K562 (cell line): ENCODE results near the gene SNX3. TPM values are rescaled to one million over a fixed set of nuclear protein-coding genes. Genes with fewer than 3 reads are reported as not detected.
"Not testable (repeated sequence)": the region's sequence is repeated elsewhere in the genome, so short reads cannot be mapped to it uniquely, and the experiment has no call there.

Source experiments
- ATAC-seq: fragments of 200-7000 bp; cut with Tn5 transposase; 3 replicates; pipeline ENCODE4 v1.9.1; 2020; ENCODE audit warnings: moderate library complexity
- BruUV-seq: library from RNA; stranded (reverse); fragments of 400-500 nt; replicated peaks from 2 replicates; lab custom pipeline; 2021; lab: Mats Ljungman, UMichigan
- CTCF ChIA-PET: fragments of 300-600 bp; formaldehyde crosslinking; extraction: SDS; loops from one replicate; lab custom pipeline; 2021; ENCODE audit warnings: low intra/inter-chr PET ratio; lab: Yijun Ruan, JAX
- POLR2A ChIA-PET: fragments of 300-600, 350-650 bp; sonication (Branson Sonifier 250); formaldehyde crosslinking; extraction: SDS; loops from one replicate; lab custom pipeline; 2021; ENCODE audit warnings: antibody characterized with exemption, inconsistent platforms; lab: Yijun Ruan, JAX
- DNase-seq, 4 experiments: peaks; one replicate each; pipeline versions ENCODE4 v3.0.0 to v3.0.0-alpha.2; 2011 to 2018; ENCODE audit warnings: low spot score in 3 of 4, mixed read lengths in 3 of 4; ENCODE audit errors: extremely low read depth in 1 of 4
- FAIRE-seq: peaks from 2 replicates; lab custom pipeline; 2011; peaks lifted over from hg19 to GRCh38; lab: Jason Lieb, UNC
- H2AFZ ChIP-seq: 2 replicates; pipeline ENCODE4 v1.6.0; 2011; ENCODE audit warnings: low read depth, low read length, control low read depth, inconsistent platforms
- H3K27ac ChIP-seq: fragments of 200-600 bp; 3 replicates; pipeline ENCODE4 v1.8.0; 2011; ENCODE audit warnings: low read depth, mild to moderate bottlenecking, control low read depth, inconsistent platforms, low read length, moderate library complexity, mixed read lengths; ENCODE audit errors: extremely low read depth
- H3K27me3 ChIP-seq, 2 experiments: fragments of 300-600 bp in 1 of 2; 2 replicates in 1 of 2; 3 replicates in 1 of 2; pipeline versions ENCODE4 v1.6.0 to v1.8.0; 2011; ENCODE audit warnings: inconsistent platforms in 2 of 2, low read length in 2 of 2, mild to moderate bottlenecking in 1 of 2, mixed read lengths in 1 of 2, moderate library complexity in 1 of 2; ENCODE audit not compliant: control insufficient read depth in 2 of 2, insufficient read depth in 2 of 2
- H3K36me3 ChIP-seq: fragments of 300-600 bp; 3 replicates; pipeline ENCODE4 v1.8.0; 2011; ENCODE audit warnings: mild to moderate bottlenecking, low read length, inconsistent platforms; ENCODE audit not compliant: control insufficient read depth, insufficient read depth
- H3K4me1 ChIP-seq, 2 experiments: fragments of 200-600 bp in 1 of 2; replicated peaks in 1 of 2; 2 replicates in 1 of 2; 3 replicates in 1 of 2; pipeline versions ENCODE4 v1.5.1 to v1.8.0; 2011; ENCODE audit warnings: inconsistent platforms in 2 of 2, low read length in 2 of 2, mild to moderate bottlenecking in 1 of 2, mixed read lengths in 1 of 2, moderate library complexity in 1 of 2; ENCODE audit not compliant: control insufficient read depth in 2 of 2, insufficient read depth in 2 of 2
- H3K4me2 ChIP-seq: 2 replicates; pipeline ENCODE4 v1.6.1; 2011; ENCODE audit warnings: low read length, control low read depth, inconsistent platforms, mixed read lengths; ENCODE audit not compliant: insufficient read depth
- H3K4me3 ChIP-seq: fragments of 200-600 bp; sonication (generic), shearing (Covaris generic); 2 replicates; pipeline ENCODE4 v1.5.1; 2016; ENCODE audit warnings: control low read depth, inconsistent platforms
- H3K79me2 ChIP-seq: fragments of 200-600 bp; 3 replicates; pipeline ENCODE4 v1.8.0; 2011; ENCODE audit warnings: low read length, inconsistent platforms; ENCODE audit not compliant: control insufficient read depth, insufficient read depth
- H3K9ac ChIP-seq, 2 experiments: 2 replicates each; pipeline versions ENCODE4 v1.6.0 to v1.6.1; 2011; ENCODE audit warnings: low read depth in 2 of 2, low read length in 2 of 2, control low read depth in 1 of 2, inconsistent platforms in 1 of 2, mild to moderate bottlenecking in 1 of 2, mixed read lengths in 1 of 2; ENCODE audit not compliant: insufficient read depth in 1 of 2
- H3K9me1 ChIP-seq: one replicate; pipeline ENCODE4 v1.6.0; 2011; ENCODE audit warnings: inconsistent platforms, mild to moderate bottlenecking, low read length, moderate library complexity; ENCODE audit not compliant: control insufficient read depth, insufficient read depth
- H3K9me3 ChIP-seq: replicated peaks from 2 replicates; pipeline ENCODE4 v1.5.1; 2011; ENCODE audit warnings: low read depth, low read length, inconsistent platforms; ENCODE audit not compliant: control insufficient read depth, insufficient read depth
- H4K20me1 ChIP-seq: replicated peaks from 2 replicates; pipeline ENCODE4 v1.6.1; 2011; ENCODE audit warnings: low read length, inconsistent platforms, mixed read lengths; ENCODE audit not compliant: control insufficient read depth, insufficient read depth
- RAD51 ChIP-seq: fragments of 450-650 bp; IDR thresholded peaks from 2 replicates; pipeline ENCODE4 v1.7.1; 2016; ENCODE audit warnings: low read depth, mild to moderate bottlenecking, borderline replicate concordance
- SIN3B ChIP-seq: fragments of 450-650 bp; IDR thresholded peaks from 2 replicates; pipeline ENCODE4 v1.6.1; 2017; ENCODE audit warnings: low read depth, mild to moderate bottlenecking, moderate library complexity
- TAF9B ChIP-seq: fragments of 450-650 bp; IDR thresholded peaks from 2 replicates; pipeline ENCODE4 v1.6.1; 2018; ENCODE audit warnings: mild to moderate bottlenecking; ENCODE audit not compliant: partially characterized antibody
- TCF3 ChIP-seq: sonication (generic); formaldehyde crosslinking; IDR thresholded peaks from 2 replicates; pipeline ENCODE4 v1.4.0; 2020; ENCODE audit warnings: mild to moderate bottlenecking, missing genetic modification reagents
- ZNF23 ChIP-seq: fragments of 250-450 bp; sonication (Bioruptor Pico); IDR thresholded peaks from 2 replicates; pipeline ENCODE4 v1.4.0; 2020; ENCODE audit warnings: mild to moderate bottlenecking
- WGBS: fragments of 100-300 bp; shearing (Covaris generic); methylation state at CpG from one replicate; pipeline ENCODE4 v1.1.6; 2016; ENCODE audit warnings: low coverage, mixed read lengths; ENCODE audit not compliant: insufficient coverage; ENCODE audit errors: missing lambda C conversion rate; 5-methylcytosine and 5-hydroxymethylcytosine counted together
- in situ Hi-C: fragments of 300-500 bp; cut with MboI; formaldehyde crosslinking; loops from 4 replicates; pipeline ENCODE4 v1.15.0; 2018; ENCODE audit warnings: inconsistent platforms, mixed read lengths
- intact Hi-C: fragments of 100-400 bp; cut with micrococcal nuclease; formaldehyde crosslinking; loops from 2 replicates; pipeline ENCODE4 v1.14.2; 2022
- polyA plus RNA-seq, 8 experiments: library from polyadenylated mRNA; depleted of rRNA in 4 of 8; stranded (reverse) in 5 of 8; unstranded in 3 of 8; fragments of >200 nt; fragmentation: Nextera tagmentation in 2 of 8; fragmentation: Illumina TruSeq in 1 of 8; extraction: Ambion mirVana in 2 of 8; extraction: Trizol in 1 of 8; gene quantifications; 2 replicates each; pipeline versions ENCODE4 v1.2.1 to v1.2.3, GENCODE V29; 2011 to 2014; ENCODE audit warnings: inconsistent platforms in 1 of 8, missing spikeins in 1 of 8
- total RNA-seq, 7 experiments: library from RNA; depleted of rRNA in 6 of 7; stranded (reverse); fragments of >200 nt in 6 of 7; fragmentation: Illumina TruSeq in 2 of 7; extraction: Trizol in 2 of 7; gene quantifications; 2 replicates each; pipeline versions ENCODE4 v1.2.1 to v1.2.3, GENCODE V29; 2011 to 2021; ENCODE audit warnings: low replicate concordance in 1 of 7
- TF ChIP-seq, protein P1 (sequence below): sonication (generic); formaldehyde crosslinking; IDR thresholded peaks from 2 replicates; pipeline ENCODE4 v1.8.0; 2023; ENCODE audit warnings: mild to moderate bottlenecking, missing genetic modification reagents
- TF ChIP-seq, protein P2 (sequence below): fragments of 450-650 bp; conservative IDR thresholded peaks from 2 replicates; pipeline ENCODE4 v1.6.1; 2016; ENCODE audit warnings: missing genetic modification characterization, low read depth, mild to moderate bottlenecking, missing compliant biosample characterization, moderate library complexity

The SNX3 gene
- total and polyA plus RNA-seq, 9 of the 15 experiments (the other 6 are each of a cell fraction or from before 2014, with no cell fraction given), result 48.9 to 410 (median 159) TPM

DNA sequence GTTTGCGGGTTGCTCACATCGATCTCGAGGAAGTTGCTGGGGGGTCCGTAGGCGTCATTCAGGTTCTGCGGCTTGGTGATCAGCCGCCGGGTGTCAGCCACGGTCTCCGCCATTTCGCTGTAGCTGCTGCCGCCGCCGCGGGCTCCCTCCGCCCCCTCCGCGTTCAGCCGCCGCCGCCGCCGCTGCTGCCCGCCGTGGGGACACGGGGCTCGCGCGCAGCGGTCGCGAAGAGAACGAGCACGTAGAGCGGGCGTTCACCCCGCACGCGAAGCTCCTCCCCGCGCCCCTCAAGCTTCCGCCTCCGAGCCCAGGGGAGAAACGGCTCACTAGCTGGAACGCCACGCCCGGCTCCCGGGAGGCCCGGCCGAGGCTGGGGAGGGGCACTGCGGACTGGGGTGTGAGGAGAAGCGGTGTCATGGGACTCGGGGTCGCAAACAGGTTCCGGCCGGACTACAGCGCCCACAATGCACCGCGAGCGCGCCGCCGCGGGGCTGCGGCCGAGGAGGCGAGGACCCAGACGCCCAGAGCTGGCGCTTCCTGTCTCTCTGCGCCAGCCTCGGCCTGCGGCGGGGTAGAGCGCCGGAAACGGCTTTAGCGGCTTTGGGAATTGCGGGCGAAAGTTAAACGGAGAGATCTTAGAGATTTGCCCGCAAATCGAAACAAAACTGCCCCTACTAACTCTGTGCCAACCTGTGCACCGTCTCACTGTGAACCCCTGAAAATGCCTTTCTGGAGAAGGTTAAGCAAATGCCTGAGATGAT is at the start of gene SNX3 (continued):
- TF ChIP-seq, protein P1, sequence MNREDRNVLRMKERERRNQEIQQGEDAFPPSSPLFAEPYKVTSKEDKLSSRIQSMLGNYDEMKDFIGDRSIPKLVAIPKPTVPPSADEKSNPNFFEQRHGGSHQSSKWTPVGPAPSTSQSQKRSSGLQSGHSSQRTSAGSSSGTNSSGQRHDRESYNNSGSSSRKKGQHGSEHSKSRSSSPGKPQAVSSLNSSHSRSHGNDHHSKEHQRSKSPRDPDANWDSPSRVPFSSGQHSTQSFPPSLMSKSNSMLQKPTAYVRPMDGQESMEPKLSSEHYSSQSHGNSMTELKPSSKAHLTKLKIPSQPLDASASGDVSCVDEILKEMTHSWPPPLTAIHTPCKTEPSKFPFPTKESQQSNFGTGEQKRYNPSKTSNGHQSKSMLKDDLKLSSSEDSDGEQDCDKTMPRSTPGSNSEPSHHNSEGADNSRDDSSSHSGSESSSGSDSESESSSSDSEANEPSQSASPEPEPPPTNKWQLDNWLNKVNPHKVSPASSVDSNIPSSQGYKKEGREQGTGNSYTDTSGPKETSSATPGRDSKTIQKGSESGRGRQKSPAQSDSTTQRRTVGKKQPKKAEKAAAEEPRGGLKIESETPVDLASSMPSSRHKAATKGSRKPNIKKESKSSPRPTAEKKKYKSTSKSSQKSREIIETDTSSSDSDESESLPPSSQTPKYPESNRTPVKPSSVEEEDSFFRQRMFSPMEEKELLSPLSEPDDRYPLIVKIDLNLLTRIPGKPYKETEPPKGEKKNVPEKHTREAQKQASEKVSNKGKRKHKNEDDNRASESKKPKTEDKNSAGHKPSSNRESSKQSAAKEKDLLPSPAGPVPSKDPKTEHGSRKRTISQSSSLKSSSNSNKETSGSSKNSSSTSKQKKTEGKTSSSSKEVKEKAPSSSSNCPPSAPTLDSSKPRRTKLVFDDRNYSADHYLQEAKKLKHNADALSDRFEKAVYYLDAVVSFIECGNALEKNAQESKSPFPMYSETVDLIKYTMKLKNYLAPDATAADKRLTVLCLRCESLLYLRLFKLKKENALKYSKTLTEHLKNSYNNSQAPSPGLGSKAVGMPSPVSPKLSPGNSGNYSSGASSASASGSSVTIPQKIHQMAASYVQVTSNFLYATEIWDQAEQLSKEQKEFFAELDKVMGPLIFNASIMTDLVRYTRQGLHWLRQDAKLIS (CRISPR knock-in tag), result peak; percentile 20
- peak; percentile 32; the same call in 1 of the 2 replicates for TF ChIP-seq SIN3B
- peak; percentile 66 for TF ChIP-seq TAF9B
- no peak for TF ChIP-seq TCF3 (CRISPR knock-in tag)

GRCh38 chr6:108309844-108310243 is 49.0 kb upstream of the SNX3 start:
- intact Hi-C loops, result no loop called here

DNA sequence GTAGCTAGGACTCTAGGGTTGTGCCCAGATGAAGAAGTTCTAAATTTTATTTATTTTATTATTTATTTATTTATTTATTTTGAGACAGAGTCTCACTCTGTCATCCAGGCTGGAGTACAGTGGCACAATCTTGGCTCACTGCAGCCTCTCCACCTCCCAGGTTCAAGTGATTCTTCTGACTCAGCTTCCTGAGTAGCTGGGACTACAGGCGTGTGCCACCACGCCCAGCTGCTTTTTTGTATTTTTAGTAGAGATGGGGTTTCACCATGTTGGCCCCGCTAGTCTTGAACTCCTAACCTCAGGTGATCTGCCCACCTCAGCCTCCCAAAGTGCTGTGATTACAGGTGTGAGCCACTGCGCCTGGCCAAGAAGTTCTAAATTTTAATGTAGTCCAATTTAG is 47.8 kb upstream of the SNX3 start:
- H3K4me3 ChIP-seq, H3K27me3 ChIP-seq, H4K20me1 ChIP-seq, in situ Hi-C loops, H3K36me3 ChIP-seq, DNase-seq, ATAC-seq, intact Hi-C loops, H3K27ac ChIP-seq, H3K9me3 ChIP-seq, BruUV-seq, H3K9me1 ChIP-seq, H2AFZ ChIP-seq, FAIRE-seq, CTCF ChIA-PET, H3K4me2 ChIP-seq, H3K9ac ChIP-seq: not testable (repeated sequence)
- peaks cover 0 to 11% of the 10 kb centered on the region in 2 experiments; a peak in 3 of 5 replicates for H3K4me1 ChIP-seq
- POLR2A ChIA-PET, result interaction anchor here (0.6 to 2.1 kb wide), 5 partner anchors 10 to 179 kb away, joined by 3 to 8 read pairs (median 3); partner anchors contain the start of gene AFG1L
- H3K79me2 ChIP-seq, result peaks cover 14% of the 10 kb centered on the region
- 55% methylated on average over 4 of the region's 4 CpGs for WGBS

More at GRCh38 chr6:108309844-108310243, 49.0 kb upstream of the SNX3 start:
- POLR2A ChIA-PET, result interaction anchor here (0.8 kb wide), 1 partner anchor 10 kb away, joined by 3 read pairs; no protein-coding TSS in a partner anchor
- H3K4me2 ChIP-seq, result no peak overlapping the region
- no peak for DNase-seq
- no peak overlapping the region for H3K27ac ChIP-seq
- 69% methylated on average over 5 of the region's 5 CpGs for WGBS
- H3K9ac ChIP-seq, result no peak overlapping the region
- CTCF ChIA-PET, result no interaction called here
- no peaks in the 10 kb centered on the region for H3K9me1 ChIP-seq
- no peak for ATAC-seq
- H4K20me1 ChIP-seq, result no peaks in the 10 kb centered on the region
- no TSS peak for BruUV-seq
- peaks cover 0 to 11% of the 10 kb centered on the region in 2 experiments; a peak in 3 of 5 replicates for H3K4me1 ChIP-seq
- no peak for TF ChIP-seq ZNF23 (CRISPR knock-in tag)
- no peak for TF ChIP-seq RAD51
- TF ChIP-seq, protein P2, sequence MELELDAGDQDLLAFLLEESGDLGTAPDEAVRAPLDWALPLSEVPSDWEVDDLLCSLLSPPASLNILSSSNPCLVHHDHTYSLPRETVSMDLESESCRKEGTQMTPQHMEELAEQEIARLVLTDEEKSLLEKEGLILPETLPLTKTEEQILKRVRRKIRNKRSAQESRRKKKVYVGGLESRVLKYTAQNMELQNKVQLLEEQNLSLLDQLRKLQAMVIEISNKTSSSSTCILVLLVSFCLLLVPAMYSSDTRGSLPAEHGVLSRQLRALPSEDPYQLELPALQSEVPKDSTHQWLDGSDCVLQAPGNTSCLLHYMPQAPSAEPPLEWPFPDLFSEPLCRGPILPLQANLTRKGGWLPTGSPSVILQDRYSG, result no peak
- no peak overlapping the region for H3K4me3 ChIP-seq
- H2AFZ ChIP-seq, result no peak overlapping the region
- H3K27me3 ChIP-seq, result no peaks in the 10 kb centered on the region
- no peaks in the 10 kb centered on the region for H3K9me3 ChIP-seq
- H3K36me3 ChIP-seq, result no peaks in the 10 kb centered on the region
- peaks cover 14% of the 10 kb centered on the region for H3K79me2 ChIP-seq
- FAIRE-seq, result no peak
- in situ Hi-C loops, result no loop called here
